Measurements from ENCODE around the gene ZNF652. TPM values are rescaled to one million over a fixed set of nuclear protein-coding genes. Genes with fewer than 3 reads are reported as not detected.

ZNF652 gene
- total RNA-seq, 3 donors from 2014 or later: 44.4 to 117 (median 46.9) TPM

GRCh38 chr17:49375544-49375943 is 13.5 kb upstream of the ZNF652 start:
- Histone ChIP-seq H3K4me3 (no peak overlapping the region), H3K4me1 (ENCODE audit: low read depth) (no peaks in the 10 kb centered on the region), H3K36me3 (ENCODE audit: low read depth) (no peaks in the 10 kb centered on the region), H3K9me3 (no peaks in the 10 kb centered on the region)
- TF ChIP-seq CTCF (IDR thresholded peaks at IDR 0.05): no peak
- DNase-seq (no peak), ATAC-seq (no peak)
- intact Hi-C loops (cut with DNase I, micrococcal nuclease): no loop called here

GRCh38 chr17:49373115-49373514 is 11.1 kb upstream of the ZNF652 start:
- intact Hi-C loops (cut with DNase I, micrococcal nuclease): no loop called here
- Histone ChIP-seq H3K36me3 (ENCODE audit: low read depth) (no peaks in the 10 kb centered on the region), H3K9me3 (no peaks in the 10 kb centered on the region), H3K4me3 (no peak overlapping the region), H3K4me1 (ENCODE audit: low read depth) (no peaks in the 10 kb centered on the region)
- ATAC-seq (no peak), DNase-seq (no peak)
- no peak for TF ChIP-seq CTCF (IDR thresholded peaks at IDR 0.05)

- Histone ChIP-seq H3K4me1 (ENCODE audit: low read depth) (no peaks in the 10 kb centered on the region), H3K4me3 (no peak overlapping the region), H3K36me3 (ENCODE audit: low read depth) (no peaks in the 10 kb centered on the region), H3K9me3 (no peaks in the 10 kb centered on the region)
- intact Hi-C loops (cut with DNase I, micrococcal nuclease): no loop called here
- no peak for TF ChIP-seq CTCF (IDR thresholded peaks at IDR 0.05)
- DNase-seq (no peak), ATAC-seq (no peak)
These were observed 10.4 kb upstream of the ZNF652 start for GRCh38 chr17:49372425-49372824.

GRCh38 chr17:49370971-49371834 is 9.2 kb upstream of the ZNF652 start:
- no peaks in the 10 kb centered on the region for H3K36me3 ChIP-seq (ENCODE audit: low read depth)
- ATAC-seq: no peak
- intact Hi-C loops (cut with DNase I, micrococcal nuclease): no loop called here
- no peak for TF ChIP-seq CTCF (IDR thresholded peaks at IDR 0.05)
- H3K4me3 ChIP-seq: no peak overlapping the region
- no peaks in the 10 kb centered on the region for H3K9me3 ChIP-seq
- no peaks in the 10 kb centered on the region for H3K4me1 ChIP-seq (ENCODE audit: low read depth)
- no peak for DNase-seq

- no peak for TF ChIP-seq CTCF (IDR thresholded peaks at IDR 0.05)
- Histone ChIP-seq H3K9me3 (no peaks in the 10 kb centered on the region), H3K4me3 (no peak overlapping the region), H3K36me3 (ENCODE audit: low read depth) (no peaks in the 10 kb centered on the region), H3K4me1 (ENCODE audit: low read depth) (no peaks in the 10 kb centered on the region)
- ATAC-seq (no peak), DNase-seq (no peak)
- intact Hi-C loops (cut with DNase I, micrococcal nuclease): no loop called here
These were observed 7.7 kb upstream of the ZNF652 start for GRCh38 chr17:49369760-49370159.

Data from mucosa of descending colon (tissue), 3 donors.